ENCODE measurements around the gene BRPF1.

Gene BRPF1

GRCh38 chr3:9731206-9732079 is at the start of gene BRPF1:
Gene BRPF1 (plus strand): TSS chr3:9731735. CDS start chr3:9734141, 2,406 bp downstream.
- peak; percentile 97 to 99 (median 98) for DNase-seq

GRCh38 chr3:9682096-9682495 is 49.4 kb upstream of the BRPF1 start:
- no peak for DNase-seq

DNA sequence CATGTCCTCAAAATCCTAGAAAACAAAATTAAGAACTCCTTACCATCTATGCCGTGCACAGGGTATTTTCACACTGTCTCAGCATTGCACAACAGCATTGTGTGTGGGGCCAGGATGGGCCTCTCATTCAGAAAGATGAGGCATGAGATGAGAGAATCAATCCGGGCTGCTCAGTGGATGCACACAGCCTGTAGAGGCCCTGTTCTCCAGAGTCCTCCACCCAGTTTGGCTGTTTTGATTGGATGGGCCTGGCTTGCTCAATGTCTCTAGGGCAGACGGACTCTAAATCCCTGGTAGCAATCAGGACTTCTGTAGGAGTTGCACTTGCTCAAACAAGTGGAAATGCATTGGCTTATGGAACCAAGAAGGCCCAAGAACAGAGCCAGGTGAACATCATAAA is 48.1 kb upstream of the BRPF1 start:
- DNase-seq: no peak

DNA sequence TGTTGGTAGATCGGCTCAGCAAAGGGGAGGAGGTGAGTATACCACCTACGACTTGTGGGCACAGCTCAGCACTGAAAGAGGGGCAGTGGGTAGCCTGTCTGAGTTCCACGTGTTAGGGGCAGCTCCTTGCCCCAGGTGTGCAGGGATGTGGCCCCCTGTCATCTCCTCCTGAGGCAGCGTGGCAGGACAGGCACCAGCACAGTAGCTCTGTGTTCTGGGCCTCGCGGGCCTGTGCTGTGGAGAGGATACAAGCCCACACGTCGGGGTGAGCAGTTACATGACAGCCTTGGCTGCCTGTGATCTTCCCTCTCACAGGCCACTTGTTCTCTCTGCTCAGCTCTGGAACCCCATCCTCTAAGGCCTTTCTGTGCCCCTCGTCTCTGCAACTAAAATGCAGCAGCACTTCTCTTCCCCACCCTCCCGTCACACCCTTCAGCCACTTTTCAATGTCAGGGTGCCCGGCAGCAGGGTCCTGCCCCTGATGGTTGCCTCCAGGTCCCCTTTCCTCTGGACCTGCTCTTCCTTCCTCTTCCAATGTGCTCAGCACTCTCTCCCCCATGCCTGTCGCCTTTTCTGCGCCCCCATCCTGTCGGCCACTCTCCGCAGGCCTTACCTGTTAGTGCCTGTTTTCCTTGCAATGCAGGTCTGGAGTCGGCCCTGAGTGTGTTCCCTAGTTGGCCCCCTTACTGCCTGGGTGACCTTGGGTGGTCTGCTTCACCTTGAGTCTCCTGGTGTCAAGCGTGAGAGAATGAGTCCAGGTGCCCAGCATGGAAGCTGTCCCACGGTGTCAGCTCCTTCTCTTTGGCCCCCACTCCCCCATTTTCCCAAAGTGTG is 46.1 kb upstream of the BRPF1 start:
- no peak for DNase-seq

DNA sequence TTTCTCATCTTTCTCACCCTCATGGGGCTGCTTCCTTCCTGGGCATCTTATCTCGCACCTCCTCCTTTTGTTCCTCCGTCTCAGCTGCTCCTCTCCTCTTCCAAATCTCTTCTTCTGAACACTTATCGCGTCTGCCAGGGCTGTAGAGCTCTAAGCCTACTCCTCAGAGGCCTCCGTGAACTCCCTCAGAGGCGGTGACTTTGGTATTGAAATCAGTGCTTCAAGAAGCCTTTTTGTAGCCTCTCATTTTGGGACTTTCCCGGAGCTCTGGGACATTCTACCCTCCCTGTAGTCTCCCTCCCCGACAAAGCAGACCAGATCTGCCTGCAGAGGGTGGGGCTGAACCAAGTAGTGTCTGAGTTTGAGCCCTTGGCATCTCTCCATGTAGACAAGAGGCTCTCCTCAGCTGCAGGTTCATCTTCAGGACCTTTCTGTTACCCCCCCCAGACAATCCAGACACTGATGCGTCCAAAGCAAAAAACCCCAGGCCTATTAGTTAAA is 45.4 kb upstream of the BRPF1 start:
- DNase-seq: no peak

- DNase-seq: no peak
These were observed 44.8 kb upstream of the BRPF1 start for GRCh38 chr3:9686703-9687102.

- DNase-seq: no peak
These were observed 44.0 kb upstream of the BRPF1 start for GRCh38 chr3:9687514-9687913.

DNA sequence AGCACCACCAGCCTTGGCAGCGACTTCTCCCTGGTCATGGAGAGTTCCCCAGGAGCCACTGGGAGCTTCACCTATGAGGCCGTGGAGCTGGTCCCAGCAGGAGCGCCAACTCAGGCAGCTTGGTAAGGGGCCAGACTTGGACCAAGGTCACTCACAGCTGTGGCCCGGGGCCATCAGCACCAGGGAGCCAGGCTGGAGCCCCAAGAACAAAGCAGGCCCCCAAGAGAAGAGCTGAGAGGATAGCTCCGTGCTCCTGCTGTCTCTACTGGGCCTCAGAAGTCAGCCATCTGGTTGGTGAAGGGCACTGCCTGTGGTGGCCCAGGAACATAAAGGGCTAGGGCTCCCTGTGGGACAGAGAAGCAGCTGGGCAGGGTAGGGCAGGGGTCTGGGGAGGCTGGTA is 42.6 kb upstream of the BRPF1 start:
- no peak for DNase-seq

GRCh38 chr3:9689757-9690156 is 41.8 kb upstream of the BRPF1 start:
- DNase-seq: no peak

DNA sequence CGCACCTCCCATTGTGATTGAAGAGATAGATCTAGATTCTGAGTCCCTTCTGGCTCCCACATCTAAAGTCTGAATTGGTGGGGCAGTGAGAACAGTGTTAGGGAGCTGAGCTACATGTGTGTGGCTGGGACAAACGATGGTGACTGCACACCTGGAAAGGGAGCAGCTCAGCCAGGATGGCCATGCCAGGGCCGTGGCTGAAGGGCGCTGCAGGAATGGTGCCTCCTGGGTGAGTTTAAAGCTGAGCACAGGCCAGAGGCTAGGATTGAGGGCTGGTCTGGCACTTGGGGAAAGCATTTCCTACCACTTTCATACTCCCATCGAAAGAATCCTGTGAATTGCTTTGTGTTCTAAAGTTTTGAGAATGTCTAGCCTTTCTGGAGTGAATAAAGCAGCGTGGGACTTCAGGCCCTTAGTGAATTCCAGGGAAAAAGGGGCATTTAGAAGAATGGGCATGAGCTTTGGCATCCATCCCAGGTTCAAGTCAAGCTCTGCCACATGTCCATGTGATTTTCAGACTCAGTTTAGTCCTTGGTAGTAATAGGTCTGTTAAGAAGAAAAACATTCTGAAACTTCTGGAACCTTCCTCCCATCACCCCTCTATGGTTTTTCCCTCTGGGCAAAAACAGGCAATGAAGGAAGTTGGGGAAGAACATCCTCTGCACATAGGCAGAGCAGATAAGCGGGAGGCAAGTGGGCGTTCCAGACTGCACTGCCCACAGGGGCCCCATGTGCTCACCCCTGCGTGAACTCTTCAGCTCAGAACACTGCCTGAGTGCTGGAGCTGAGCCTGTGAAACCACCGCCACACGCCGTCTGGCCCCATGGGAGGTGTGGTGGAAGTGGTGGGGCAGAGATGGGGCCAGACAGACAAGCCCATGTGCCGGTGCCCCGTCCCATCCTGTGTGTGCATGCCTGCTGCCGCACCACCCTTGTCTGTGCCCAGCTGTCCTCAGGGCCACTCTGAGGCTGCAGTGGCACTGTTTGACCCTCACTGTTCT is 40.8 kb upstream of the BRPF1 start:
- no peak for DNase-seq

GRCh38 chr3:9691636-9692035 is 39.9 kb upstream of the BRPF1 start:
- no peak for DNase-seq

GRCh38 chr3:9692416-9692815 is 39.1 kb upstream of the BRPF1 start:
- DNase-seq: no peak

GRCh38 chr3:9695345-9695744 is 36.2 kb upstream of the BRPF1 start:
- DNase-seq: no peak

GRCh38 chr3:9695746-9696145 is 35.8 kb upstream of the BRPF1 start:
- no peak for DNase-seq

GRCh38 chr3:9696480-9697220 is 34.9 kb upstream of the BRPF1 start:
- no peak for DNase-seq

DNA sequence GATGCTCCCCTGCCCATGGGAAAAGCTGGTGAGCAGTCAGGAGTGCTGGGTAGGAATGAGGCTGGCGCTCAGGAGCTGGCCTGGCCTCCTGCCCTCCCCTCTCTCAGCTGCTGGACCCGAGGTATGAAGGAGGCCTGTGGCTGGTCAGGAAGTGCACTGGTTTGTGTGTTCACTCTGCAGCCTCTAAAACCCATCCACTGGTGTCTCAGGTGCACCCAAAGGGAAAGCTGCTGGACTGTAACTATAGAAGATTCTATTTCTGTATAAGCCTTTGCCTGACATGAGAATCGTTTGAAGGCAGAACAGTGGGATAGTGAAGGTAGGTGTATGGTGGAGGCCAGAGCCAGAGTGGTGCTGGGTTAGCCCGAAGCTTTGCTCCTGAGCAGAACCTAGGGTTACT is 33.6 kb upstream of the BRPF1 start:
- DNase-seq: no peak

- no peak for DNase-seq
These were observed 33.2 kb upstream of the BRPF1 start for GRCh38 chr3:9698293-9698692.

GRCh38 chr3:9700536-9700935 is 31.0 kb upstream of the BRPF1 start:
- DNase-seq: no peak

GRCh38 chr3:9701006-9701405 is 30.5 kb upstream of the BRPF1 start:
- DNase-seq: no peak

DNA sequence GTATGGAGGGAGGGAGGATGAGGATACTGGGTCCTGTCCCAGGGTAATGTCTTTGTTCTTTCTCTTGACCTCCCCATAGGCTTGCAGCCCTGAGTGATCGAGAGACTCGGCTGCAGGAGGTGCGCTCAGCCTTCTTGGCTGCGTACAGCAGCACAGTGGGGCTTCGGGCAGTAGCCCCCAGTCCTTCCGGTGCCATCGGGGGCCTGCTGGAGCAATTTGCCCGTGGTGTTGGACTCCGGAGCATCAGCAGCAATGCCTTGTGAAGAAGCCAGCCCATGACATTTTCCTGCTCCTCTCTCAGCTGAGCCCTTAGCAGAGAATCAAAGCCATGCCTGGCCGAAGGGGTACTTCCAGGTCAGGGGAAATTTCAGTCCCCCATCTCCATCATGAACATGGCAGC is 29.8 kb upstream of the BRPF1 start:
- no peak for DNase-seq

DNA sequence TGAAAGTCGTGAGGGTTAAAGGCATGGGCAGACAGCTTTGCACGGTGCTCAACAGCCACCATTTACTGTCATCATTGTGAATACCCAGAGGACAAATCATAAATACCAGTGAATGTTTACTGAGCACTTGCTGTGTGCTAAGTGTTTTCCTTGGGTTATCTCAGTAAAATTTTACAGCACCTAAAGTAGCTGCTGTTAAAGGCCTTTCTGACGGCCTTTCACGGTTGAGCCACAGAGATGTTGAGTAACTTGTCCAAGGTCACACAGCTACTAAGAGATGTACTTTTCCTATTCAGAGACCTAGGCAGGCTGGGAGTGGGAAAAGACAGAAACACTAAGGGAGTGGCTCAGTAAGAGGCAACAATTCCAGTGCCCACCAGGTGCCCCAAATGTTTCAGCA is 28.3 kb upstream of the BRPF1 start:
- no peak for DNase-seq

Data from activated naive CD4-positive, alpha-beta T cell (primary cell).